Erythroblast (primary cell): ENCODE results near the gene PIGU.

Experiments used
- GATA1 ChIP-seq: IDR thresholded peaks from 2 replicates; pipeline ENCODE4 v1.6.1; 2011; ENCODE audit warnings: low read depth, mild to moderate bottlenecking, control low read depth, low read length, moderate library complexity
- POLR2A ChIP-seq: IDR thresholded peaks from 2 replicates; pipeline ENCODE4 v1.6.1; 2011; ENCODE audit warnings: mild to moderate bottlenecking, low read length

- TF ChIP-seq POLR2A (no peak), GATA1 (no peak)
Measured at GRCh38 chr20:34689486-34689885, 12.6 kb upstream of the PIGU start.
